Vagina (tissue), 2 donors: ENCODE data around the gene CGNL1.

Experiments
- CTCF ChIP-seq, 3 experiments: fragments of 450-650 bp in 2 of 3; fragments of 200-600 bp in 1 of 3; sonication (generic) in 1 of 3; IDR thresholded peaks; one replicate each; pipeline ENCODE4 v1.5.1; 2017 to 2019; ENCODE audit warnings: antibody characterized with exemption in 3 of 3, mild to moderate bottlenecking in 2 of 3, moderate library complexity in 2 of 3
- POLR2A ChIP-seq, 2 donors: fragments of 450-650 bp; IDR thresholded peaks; one replicate each; pipeline ENCODE4 v1.6.1; 2017; ENCODE audit warnings: antibody characterized with exemption in 2 of 2, mild to moderate bottlenecking in 2 of 2, moderate library complexity in 2 of 2

GRCh38 chr15:57599296-57599810 is 223.0 kb downstream of the CGNL1 start:
- TF ChIP-seq POLR2A (IDR thresholded peaks at IDR 0.05) = no peak
- TF ChIP-seq CTCF (IDR thresholded peaks at IDR 0.05) = no peak
